Amygdala (tissue), 56 donors: Measurements from ENCODE around the gene HSPA8.
"Not testable (repeated sequence)": the region's sequence is repeated elsewhere in the genome, so short reads cannot be mapped to it uniquely, and the experiment has no call there.

Experiments
- DNase-seq, 56 donors: peaks; one replicate each; lab custom pipeline; 2025; lab: John Stamatoyannopoulos, UW

The HSPA8 gene

DNA sequence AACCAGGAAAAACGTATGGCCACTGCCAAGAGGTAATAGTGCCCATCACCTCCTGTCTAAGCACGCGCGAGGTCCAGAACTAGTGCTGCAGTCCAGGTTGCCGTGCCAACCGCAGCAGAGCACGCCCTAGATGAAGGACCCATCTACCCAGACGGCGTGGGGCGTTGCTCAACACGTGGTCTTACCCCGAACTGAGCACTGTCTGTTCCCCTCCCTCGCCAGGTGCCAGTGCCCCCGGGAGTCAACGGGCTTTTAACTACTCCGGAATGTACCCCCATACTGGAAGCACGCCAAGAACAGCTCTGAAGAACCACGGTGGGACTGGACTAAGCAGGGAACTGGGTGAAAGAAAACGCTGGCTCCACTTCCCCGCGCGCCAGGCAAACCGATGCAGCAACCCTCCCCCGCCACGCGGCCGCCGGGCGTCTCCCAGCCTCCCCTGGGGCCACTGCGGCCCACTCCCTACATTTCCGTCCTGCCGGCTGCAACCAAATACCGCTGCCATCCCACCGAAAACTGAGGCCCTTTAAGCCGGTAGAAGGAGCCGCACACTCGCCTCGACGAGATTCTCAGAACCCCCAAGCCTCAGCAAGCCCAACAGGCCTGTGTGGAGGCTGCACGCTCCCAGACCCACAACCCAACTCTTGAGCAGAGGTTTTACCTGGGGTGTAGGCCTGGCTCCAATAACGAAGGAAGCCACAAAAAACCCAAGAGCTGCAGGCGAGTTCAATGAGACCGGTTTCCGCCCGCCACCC, at the start of gene HSPA8:
HSPA8 (minus strand) TSS at position 734 of the 755 bp plus-strand sequence. CDS start 812 bp downstream, outside the sequence.
- peak in 45 of 56 donors; percentile 25 to 98 (median 56) for DNase-seq

DNA sequence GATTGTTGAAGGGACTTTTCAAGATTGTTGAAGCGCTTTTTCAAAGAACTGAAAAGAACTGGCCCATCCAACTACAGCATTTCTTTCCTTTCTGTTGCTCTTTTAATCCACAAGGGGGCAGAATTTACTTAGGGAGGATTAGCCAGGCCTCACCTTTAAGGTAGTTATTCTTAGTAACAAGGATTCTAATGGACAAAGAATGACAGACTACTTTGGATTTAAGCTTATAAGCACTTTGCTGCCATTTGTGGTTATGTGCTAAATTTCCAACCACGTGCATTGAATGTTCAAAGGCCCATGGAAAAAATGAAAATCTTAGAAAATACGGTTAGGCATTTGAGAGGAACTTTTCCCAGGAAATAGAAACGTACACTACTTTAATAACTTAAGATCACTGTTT, 49.5 kb upstream of the HSPA8 start:
- DNase-seq, result no peak

DNA sequence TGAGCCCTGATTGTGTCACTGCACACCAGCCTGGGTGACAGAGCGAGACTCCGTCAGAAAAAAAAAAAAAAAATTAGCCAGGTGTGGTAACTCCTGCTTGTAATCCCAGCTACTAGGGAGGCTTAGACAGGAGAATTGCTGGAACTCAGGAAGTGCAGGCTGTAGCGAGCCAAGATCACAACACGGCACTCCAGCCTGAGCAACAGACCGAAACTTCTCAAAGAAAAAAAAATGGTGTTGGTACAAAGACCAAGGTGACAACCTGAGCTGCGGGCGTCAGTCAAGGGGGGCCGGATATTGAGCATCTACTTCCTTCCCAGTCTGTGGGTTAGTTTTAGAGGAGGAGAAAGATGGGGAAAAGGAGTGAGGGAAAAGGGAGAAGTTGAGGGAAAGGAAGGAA, 48.5 kb upstream of the HSPA8 start:
- DNase-seq, result no peak

DNA sequence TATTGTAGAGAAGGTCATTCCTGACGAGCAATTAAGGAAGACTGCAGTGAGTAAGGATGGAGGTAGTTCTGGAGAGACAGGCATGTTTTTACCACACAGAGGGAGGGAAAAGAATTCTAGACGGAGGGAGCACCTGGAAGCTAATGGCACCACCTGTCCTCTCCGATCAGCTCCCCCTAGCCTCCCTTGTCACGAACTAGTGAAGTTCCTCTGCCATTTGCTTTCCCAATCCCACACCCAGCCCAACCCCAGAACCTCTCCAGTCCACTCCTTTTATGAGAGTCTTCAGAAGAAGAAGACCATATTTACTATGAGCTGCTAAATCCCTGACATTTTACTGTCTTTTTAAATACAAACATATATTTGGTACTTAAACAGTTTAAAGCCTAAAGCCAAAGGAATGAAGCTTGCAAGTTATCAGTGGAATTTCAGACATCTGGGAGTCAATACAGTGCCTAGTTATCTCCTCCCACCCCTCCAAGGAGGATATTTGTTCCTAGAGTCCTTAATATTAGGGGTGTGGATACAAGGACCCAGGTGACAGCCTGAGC, 46.1 kb upstream of the HSPA8 start:
- DNase-seq, result no peak

DNA sequence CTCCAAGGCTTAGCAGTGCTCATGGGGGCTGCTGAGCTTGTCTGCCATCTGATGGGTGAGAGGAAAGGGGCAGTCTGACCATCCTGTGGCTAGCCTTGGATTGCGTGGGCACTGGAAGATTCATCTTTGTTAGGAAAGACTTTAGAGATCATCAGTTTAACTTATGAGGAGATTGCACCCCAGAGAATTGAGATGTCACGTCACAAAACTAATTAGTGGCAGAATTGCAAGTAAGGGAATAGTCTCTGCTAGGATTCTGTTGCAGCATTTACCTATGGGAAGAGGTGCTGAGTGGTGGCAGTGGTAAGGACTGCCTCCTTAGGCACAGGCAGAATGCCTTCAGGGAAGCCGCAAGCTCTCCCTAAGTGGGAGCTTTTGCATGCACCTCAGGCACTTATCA, 42.8 kb upstream of the HSPA8 start:
- DNase-seq, result no peak

DNA sequence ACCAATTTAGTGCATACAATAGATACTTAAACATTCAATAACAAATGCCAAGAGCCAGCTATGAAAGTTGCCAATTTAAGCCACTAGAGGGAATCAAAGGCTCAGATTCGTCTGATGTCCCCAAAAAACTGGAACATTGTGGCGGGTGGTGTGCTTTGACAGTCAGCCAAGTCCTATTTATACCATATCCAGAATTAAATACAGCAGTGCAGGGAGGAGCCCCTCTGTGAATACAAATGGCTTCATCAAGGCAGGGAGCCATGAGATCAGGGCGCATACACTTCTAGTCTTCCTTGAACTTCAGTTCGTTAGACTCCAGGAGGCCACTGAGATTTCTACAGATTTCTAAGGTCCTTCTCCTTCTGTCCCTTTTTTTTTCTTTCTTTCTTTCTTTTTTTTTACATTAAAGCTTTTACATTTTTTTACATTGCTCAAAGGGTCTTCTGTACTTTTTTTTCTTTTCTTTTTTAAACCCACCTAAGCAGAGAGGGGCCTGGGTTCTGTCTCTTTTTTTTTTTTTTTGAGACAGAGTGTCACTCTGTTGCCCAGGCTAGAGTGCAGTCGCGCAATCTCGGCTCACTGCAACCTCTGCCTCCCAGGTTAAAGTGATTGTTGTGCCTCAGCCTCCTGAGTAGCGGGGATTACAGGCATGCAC, 41.5 kb upstream of the HSPA8 start:
- DNase-seq, result peak in 47 of 56 donors; percentile 3 to 75 (median 30)

DNA sequence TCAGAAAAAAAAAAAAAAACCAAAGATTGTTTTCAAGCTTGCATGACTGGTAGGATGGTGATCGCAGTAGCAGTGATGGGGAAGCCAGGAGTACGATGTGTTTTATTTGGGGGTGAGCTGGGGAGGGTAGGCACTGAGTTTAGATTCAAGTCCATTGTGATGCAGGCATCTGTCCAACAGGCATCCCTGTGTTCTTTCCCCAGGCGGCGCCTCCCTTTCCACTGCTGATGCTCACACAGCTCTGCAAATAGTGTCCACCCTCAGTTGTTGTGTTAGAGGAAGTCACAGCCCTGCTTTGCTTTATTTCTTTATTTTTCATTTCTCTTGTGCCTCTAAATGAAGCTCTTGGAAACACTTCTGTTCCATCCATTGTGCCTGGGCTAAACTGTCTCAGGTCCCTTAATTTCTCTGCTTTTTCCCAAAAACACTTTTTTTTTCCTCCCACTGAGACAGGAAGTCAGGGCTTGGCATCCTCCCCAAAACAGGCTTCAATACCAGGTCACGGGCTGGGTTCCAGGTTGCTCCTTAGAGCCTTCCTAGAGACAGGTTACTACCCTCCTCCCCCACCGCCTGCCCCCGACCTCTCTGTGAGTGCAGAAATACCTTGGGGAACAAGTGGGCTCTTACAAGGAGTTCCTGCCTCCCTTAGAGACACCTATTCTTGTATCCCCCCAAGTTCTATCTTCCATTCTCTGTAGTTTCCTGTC, 38.6 kb upstream of the HSPA8 start:
- DNase-seq, result peak in 8 of 56 donors; percentile 1 to 29 (median 6)

DNA sequence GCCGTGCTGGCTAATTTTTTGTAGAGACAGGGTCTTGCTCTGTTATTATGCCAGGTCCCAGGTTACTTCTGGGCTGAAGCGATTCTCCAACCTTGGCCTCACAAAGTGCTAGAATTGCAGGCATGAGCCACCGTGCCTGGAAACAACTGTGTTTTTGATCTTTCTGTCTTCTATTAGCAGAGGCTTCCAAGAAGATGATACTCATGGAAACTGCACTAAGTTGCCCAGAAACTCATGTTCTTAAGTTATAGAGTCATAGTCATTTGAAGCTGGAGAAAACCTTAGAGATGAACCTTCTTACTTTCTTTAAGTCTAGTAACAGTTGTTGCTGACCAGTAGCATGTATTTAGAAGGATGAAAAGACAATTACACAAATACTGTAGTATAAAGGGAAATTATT, 37.1 kb upstream of the HSPA8 start:
- no peak for DNase-seq

DNA sequence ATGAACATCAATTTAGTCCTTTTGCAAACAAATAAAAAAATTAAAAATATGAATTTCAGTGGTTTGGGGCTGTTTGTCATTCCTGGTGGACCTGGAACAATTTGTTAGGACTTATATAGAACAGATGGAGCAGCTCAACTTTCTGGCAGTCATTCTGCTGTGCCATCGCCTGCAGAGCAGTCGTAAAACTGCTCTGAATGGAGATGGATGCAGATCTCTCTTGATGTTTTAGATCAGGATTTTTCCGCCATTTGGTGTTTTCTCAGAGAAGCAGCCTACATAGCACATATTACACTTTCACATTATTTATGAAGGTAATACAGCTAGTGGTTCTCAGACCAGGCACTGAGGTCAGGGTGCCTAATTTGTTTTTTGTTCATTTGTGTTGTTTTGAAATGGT, 31.8 kb upstream of the HSPA8 start:
- DNase-seq, result no peak

DNA sequence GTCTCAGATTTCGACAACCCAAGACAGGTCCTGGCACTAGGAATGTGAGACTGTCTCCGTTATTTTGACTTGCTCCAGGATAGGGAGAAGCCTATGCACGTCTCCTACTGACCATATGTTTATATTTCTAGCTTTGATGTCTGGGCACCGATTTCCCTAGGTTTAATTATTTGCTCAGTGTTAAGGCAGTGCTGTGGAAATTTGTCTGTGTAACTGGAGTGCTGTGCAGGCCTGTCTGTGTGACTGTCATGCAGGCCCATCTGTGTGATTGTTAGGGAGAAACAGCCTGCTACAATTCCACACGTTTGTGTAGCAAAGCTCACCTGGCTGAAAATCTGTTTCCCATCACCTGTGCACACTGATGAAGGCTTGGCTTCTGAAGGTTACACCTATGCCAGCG, 29.6 kb upstream of the HSPA8 start:
- no peak for DNase-seq

DNA sequence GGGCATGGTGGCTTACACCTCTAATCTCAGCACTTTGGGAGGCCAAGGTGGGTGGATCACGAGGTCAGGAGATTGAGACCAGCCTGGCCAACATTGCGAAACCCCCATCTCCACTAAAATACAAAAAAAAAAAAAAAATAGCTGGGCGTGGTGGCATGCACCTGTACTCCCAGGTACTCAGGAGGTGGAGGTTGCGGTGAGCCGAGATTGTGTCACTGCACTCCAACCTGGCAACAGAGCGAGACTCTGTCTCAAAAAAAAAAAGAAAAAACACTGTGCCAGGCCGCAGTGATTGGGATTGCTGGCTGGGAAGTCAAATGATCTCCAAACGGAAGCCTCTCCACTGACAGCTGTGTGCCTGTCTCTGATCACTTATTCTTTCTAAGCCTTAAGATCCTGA, 28.2 kb upstream of the HSPA8 start:
- DNase-seq, result not testable (repeated sequence)

DNA sequence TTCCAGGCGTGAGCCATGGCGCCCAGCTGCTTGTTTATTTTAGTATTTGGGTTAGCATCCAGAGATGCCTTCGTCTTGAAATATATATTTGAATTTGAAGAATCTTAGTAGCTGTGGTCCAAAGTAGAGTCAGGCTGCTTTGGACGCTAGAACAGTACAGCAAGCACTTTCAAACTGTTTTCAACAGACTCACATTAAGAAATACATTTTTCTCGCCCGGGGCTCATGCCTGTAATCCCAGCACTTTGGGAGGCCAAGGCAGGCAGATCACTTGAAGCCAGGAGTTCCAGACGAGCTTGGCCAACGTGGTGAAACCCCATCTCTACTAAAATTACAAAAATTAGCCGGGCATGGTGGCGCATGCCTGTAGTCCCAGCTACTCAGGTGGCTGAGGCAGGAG, 27.0 kb upstream of the HSPA8 start:
- not testable (repeated sequence) for DNase-seq

DNA sequence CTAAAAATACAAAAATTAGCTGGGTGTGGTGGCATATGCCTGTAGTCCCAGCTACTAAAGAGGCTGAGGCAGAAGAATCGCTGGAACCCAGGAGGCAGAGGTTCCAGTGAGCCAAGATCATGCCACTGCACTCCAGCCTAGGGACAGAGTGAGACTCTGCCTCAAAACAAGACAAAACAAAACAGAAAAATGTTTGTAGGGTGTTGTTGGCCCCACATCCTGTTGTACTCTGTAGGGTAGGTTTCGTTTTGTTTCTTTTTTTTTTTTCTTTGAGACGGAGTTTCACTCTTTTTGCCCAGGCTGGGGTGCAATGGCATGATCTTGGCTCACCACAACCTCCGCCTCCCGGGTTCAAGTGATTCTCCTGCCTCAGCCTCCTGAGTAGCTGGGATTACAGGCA, 25.7 kb upstream of the HSPA8 start:
- not testable (repeated sequence) for DNase-seq

DNA sequence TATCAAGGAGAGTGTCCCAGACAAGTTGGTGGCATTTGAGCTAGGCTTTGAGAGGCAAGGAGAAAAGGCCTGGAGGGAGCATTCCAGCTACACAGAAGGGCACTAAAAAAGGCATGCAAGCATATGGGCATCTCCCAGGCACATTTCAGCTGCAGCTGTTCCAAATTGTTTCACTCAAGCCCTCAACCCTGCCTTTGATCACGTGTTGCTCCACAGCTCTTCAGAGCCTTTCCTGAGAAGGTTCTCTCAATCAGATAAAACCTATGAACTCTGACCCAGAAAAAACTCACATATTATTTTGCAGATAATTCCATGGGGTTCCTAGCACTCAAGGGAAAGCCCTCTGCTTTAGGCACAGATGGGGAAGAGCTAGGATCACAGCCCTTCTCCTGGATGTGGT, 24.4 kb upstream of the HSPA8 start:
- no peak for DNase-seq

DNA sequence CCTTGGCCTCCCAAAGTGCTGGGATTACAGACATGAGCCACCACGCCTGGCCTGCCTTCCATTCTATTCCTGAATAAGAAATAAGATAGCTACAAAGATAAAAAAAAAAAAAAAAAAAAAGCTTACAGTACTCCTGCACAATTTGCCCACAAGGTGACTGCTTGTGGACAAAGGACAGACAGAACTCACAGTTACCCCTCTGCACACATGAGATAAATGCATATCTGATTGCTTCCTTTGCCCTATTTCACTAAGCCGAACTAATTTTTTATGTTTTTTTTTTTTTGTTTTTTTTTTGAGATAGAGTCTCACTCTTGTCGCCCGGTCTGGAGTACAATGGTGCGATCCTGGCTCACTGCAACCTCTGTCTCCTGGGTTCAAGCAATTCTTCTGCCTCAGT, 23.6 kb upstream of the HSPA8 start:
- no peak for DNase-seq

DNA sequence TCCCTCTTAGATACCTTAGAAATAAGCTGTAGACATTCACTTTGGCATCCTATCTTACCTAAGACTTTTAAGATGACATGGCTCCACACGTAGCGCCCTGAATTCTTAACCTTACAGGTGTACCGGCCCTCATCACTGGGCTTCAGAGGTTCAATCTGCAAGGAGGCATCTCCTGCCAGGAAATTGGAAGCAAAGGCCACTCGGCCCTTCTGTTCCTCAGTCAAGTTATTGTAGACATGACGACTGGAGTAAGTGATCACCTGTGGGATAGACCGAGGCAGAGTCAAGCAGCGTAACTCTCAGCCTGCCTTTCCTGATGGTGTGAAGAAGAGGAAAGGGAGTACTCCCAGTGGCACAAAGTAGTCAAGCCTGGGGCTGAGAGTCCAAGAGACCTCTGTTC, 22.5 kb upstream of the HSPA8 start:
- DNase-seq, result no peak

DNA sequence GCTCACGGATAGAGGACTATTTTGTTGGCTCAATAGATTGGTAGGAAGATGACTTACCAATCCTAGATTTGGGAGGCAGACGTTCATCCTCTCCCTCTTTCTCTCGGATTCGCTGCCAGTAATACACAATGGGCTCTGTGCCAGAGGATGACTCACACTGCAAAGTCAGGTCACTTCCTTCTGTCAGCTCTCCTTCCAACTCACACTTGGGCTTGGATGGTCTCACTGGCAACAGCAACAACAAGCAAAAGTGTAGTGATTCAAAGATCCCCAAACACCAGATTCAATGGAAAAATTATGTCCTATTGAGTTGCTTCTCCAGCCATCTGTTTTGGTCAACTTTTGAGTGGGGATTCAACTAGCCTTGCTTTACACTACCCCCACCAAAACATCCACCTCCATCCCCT, 21.7 kb upstream of the HSPA8 start:
- DNase-seq, result peak in 14 of 56 donors; percentile 2 to 66 (median 21)

DNA sequence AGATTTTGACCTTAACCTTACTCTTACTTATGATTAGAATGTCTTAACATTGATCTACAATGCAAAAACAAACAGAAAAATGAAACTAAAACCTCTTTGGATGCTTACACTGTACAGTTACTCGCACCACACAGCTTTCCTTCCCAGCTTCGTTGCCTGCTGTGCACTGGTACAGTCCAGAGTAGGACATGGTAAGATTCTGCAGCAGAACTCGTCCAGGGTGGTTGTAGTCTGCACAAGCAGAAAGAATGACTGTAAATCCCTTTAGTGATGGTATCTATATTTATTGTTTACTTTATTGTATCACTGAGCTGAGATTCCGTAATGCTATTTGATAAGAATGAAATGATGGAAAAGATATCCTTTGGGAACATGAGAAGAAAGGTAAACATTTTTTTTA, 21.0 kb upstream of the HSPA8 start:
- no peak for DNase-seq

DNA sequence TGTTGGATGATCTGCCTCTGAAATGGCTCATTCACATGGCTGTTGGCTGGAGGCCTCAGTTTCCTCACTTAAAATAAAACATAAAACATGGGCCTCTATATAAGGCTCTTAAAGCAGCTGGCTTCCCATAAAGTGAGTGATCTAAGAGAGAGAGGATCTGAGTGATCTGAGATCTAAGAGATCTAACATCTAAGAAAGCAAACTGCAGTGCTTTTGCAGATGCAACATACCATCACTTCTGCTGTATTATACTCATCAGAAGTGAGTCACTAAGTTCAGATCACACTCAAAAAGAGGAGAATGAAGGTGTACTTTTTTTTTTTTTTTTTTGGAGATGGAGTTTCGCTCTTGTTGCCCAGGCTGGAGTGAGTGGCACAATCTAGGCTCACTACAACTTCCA, 18.1 kb upstream of the HSPA8 start:
- DNase-seq, result no peak

DNA sequence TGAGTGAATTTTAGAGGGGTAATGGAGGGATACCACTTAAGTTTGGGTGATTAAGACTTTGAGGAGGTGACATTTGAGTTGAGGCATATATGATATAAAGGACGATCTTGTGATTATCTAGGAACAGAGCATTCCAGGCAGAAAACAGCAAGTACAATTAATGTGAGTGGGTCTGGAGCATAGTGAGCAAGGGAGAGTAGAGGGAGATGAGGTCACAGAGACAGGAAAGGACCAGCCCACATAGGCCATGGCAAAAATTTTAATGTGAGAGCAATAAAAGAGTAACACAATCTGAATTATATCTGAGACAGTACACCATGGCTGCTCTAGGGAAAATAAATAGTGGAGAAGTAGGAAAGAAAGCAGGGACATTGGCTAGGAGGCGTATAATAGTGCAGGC, 14.5 kb upstream of the HSPA8 start:
- DNase-seq, result no peak

DNA sequence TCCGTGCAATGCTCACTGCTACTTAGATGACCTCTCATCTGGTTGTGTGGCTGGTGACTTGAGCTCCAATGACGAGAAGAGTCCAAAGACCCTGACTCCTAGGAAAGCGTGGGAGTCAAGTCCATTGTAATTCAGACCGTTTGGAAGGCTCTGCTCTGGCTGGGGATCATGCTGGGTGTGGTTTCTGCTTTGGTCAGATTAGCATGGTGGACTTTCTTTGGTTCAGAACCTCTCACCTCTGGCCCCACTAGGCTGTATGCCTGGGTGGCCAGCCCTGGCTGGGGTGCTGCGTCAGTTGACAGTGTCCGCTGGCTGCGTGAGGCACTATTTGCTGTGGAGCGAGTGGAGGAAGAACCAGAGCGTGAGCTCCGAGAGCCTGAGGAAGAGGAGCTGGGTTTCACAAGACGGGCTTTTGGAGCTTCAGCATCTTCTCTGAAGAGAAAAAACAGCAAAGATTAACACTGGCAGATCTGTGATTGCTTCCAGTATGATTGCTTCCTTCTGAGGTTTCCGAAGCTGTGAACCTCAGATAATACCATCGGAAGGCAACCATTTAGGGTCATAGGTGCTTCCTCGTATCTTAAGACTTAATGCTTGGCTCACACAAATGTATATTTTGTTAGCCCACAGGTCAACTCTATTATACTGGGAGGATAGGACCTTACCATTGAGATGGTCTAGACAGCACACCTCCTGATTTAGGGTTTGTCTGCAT, 11.6 kb upstream of the HSPA8 start:
- DNase-seq, result no peak
